Osteoblast (primary cell): ENCODE measurements around the gene BAIAP3. TPM values are rescaled to one million over a fixed set of nuclear protein-coding genes. Genes with fewer than 3 reads are reported as not detected.

Experiments
- DNase-seq: peaks from one replicate; pipeline ENCODE4 v3.0.0; 2011; ENCODE audit warnings: low spot score, mixed read lengths; ENCODE audit not compliant: insufficient read length; ENCODE audit errors: missing footprints
- H2AFZ ChIP-seq: 2 replicates; pipeline ENCODE4 v1.6.0; 2011; ENCODE audit warnings: mild to moderate bottlenecking, low read length
- H3K27ac ChIP-seq: 2 replicates; pipeline ENCODE4 v1.5.1; 2011; ENCODE audit warnings: mild to moderate bottlenecking, low read depth, low read length, moderate library complexity
- H3K27me3 ChIP-seq: 2 replicates; pipeline ENCODE4 v1.6.0; 2012; ENCODE audit warnings: mild to moderate bottlenecking, control low read depth, inconsistent platforms, low read length, moderate library complexity; ENCODE audit not compliant: insufficient read depth
- H3K36me3 ChIP-seq: 2 replicates; pipeline ENCODE4 v1.5.1; 2011; ENCODE audit warnings: mild to moderate bottlenecking, low read length, control low read depth, moderate library complexity; ENCODE audit not compliant: insufficient read depth
- H3K4me1 ChIP-seq: 2 replicates; pipeline ENCODE4 v1.5.1; 2011; ENCODE audit warnings: mild to moderate bottlenecking, low read length, control low read depth, moderate library complexity; ENCODE audit not compliant: insufficient read depth
- H3K4me2 ChIP-seq: 2 replicates; pipeline ENCODE4 v1.6.0; 2011; ENCODE audit warnings: mild to moderate bottlenecking, low read length; ENCODE audit not compliant: insufficient read depth
- H3K4me3 ChIP-seq: fragments of 200-600 bp; sonication (generic); 3 replicates; pipeline ENCODE4 v1.5.1; 2012; ENCODE audit warnings: mild to moderate bottlenecking, low read length, inconsistent platforms; ENCODE audit not compliant: insufficient read depth
- H3K79me2 ChIP-seq: 2 replicates; pipeline ENCODE4 v1.6.0; 2012; ENCODE audit warnings: mild to moderate bottlenecking, low read length, control low read depth, inconsistent platforms; ENCODE audit not compliant: insufficient read depth
- H3K9me3 ChIP-seq: 2 replicates; pipeline ENCODE4 v1.5.1; 2011; ENCODE audit warnings: low read depth, low read length, control low read depth
- H4K20me1 ChIP-seq: 2 replicates; pipeline ENCODE4 v1.6.0; 2012; ENCODE audit warnings: mild to moderate bottlenecking, low read length, control low read depth; ENCODE audit not compliant: insufficient read depth
- total RNA-seq: library from RNA; depleted of rRNA; stranded (reverse); fragments of >200 nt; gene quantifications from 2 replicates; pipeline ENCODE4 v1.2.3, GENCODE V29; 2012
- TF ChIP-seq, protein P1 (sequence below): IDR thresholded peaks from 2 replicates; pipeline ENCODE4 v1.5.1; 2011; ENCODE audit warnings: mild to moderate bottlenecking, low read depth, low read length, moderate library complexity; ENCODE audit errors: extremely low read depth

The BAIAP3 gene
- total RNA-seq, 1 donor, result under 0.01 TPM

DNA sequence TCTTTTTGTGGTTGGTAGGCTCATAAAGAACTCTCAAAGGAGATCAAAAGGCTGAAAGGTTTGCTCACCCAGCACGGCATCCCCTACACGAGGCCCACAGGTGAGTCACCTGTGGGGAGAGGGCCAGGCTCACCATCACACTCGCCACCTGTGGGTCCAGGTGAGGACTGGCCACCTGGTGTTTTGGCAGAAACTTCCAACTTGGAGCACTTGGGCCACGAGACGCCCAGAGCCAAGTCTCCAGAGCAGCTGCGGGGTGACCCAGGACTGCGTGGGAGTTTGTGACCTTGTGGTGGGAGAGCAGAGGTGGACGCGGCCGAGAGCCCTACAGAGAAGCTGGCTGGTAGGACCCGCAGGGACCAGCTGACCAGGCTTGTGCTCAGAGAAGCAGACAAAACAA is 29.4 kb downstream of the BAIAP3 start:
- no peaks in the 10 kb centered on the region for H3K9me3 ChIP-seq
- H3K4me3 ChIP-seq, result no peak overlapping the region
- peaks cover 24% of the 10 kb centered on the region for H4K20me1 ChIP-seq
- H3K27me3 ChIP-seq, result no peaks in the 10 kb centered on the region
- H2AFZ ChIP-seq, result no peak overlapping the region
- DNase-seq, result no peak
- peaks cover 51% of the 10 kb centered on the region for H3K79me2 ChIP-seq
- TF ChIP-seq, protein P1, sequence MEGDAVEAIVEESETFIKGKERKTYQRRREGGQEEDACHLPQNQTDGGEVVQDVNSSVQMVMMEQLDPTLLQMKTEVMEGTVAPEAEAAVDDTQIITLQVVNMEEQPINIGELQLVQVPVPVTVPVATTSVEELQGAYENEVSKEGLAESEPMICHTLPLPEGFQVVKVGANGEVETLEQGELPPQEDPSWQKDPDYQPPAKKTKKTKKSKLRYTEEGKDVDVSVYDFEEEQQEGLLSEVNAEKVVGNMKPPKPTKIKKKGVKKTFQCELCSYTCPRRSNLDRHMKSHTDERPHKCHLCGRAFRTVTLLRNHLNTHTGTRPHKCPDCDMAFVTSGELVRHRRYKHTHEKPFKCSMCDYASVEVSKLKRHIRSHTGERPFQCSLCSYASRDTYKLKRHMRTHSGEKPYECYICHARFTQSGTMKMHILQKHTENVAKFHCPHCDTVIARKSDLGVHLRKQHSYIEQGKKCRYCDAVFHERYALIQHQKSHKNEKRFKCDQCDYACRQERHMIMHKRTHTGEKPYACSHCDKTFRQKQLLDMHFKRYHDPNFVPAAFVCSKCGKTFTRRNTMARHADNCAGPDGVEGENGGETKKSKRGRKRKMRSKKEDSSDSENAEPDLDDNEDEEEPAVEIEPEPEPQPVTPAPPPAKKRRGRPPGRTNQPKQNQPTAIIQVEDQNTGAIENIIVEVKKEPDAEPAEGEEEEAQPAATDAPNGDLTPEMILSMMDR, result no peak
- H3K36me3 ChIP-seq, result peaks cover 42% of the 10 kb centered on the region
- no peaks in the 10 kb centered on the region for H3K4me1 ChIP-seq
- no peak overlapping the region for H3K4me2 ChIP-seq
- no peak overlapping the region for H3K27ac ChIP-seq

GRCh38 chr16:1363501-1364041 is 30.1 kb downstream of the BAIAP3 start:
- peak; percentile 97 for DNase-seq
- no peak overlapping the region for H3K4me3 ChIP-seq
- H3K9me3 ChIP-seq, result no peaks in the 10 kb centered on the region
- no peaks in the 10 kb centered on the region for H3K27me3 ChIP-seq
- H3K36me3 ChIP-seq, result peaks cover 42% of the 10 kb centered on the region
- TF ChIP-seq, protein P1, result peak; percentile 67
- H2AFZ ChIP-seq, result no peak overlapping the region
- H4K20me1 ChIP-seq, result peaks cover 24% of the 10 kb centered on the region
- H3K27ac ChIP-seq, result no peak overlapping the region
- peaks cover 44% of the 10 kb centered on the region for H3K79me2 ChIP-seq
- H3K4me1 ChIP-seq, result no peaks in the 10 kb centered on the region
- no peak overlapping the region for H3K4me2 ChIP-seq

DNA sequence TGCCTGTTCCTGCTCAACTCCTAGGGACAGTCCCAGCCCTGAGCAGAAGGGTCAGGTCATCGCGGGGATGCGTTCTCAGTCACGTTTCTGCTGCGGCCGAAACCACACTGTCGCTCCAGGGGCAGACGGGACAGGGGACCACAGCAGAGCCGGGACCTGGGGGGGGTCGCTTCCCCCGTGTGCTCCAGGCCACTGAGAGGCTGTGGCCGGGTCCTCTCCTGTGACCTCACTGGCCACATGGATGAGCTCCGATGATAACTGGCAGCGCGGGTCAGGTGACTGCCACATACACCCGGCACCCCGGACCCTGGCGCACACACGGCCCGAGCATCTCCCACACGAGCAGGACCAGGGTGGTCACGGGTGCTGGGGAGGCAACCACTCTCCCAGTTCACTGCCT is 31.1 kb downstream of the BAIAP3 start:
- peaks cover 24% of the 10 kb centered on the region for H4K20me1 ChIP-seq
- H3K4me1 ChIP-seq, result no peaks in the 10 kb centered on the region
- no peak overlapping the region for H3K4me2 ChIP-seq
- H3K4me3 ChIP-seq, result no peak overlapping the region
- no peak overlapping the region for H2AFZ ChIP-seq
- DNase-seq, result no peak
- H3K9me3 ChIP-seq, result no peaks in the 10 kb centered on the region
- peaks cover 42% of the 10 kb centered on the region for H3K36me3 ChIP-seq
- peaks cover 34% of the 10 kb centered on the region for H3K79me2 ChIP-seq
- no peak overlapping the region for H3K27ac ChIP-seq
- no peaks in the 10 kb centered on the region for H3K27me3 ChIP-seq
- TF ChIP-seq, protein P1, result no peak

- Histone ChIP-seq H3K4me1 (no peaks in the 10 kb centered on the region), H3K79me2 (peaks cover 17% of the 10 kb centered on the region), H3K9me3 (no peaks in the 10 kb centered on the region), H3K27me3 (no peaks in the 10 kb centered on the region), H3K36me3 (peaks cover 42% of the 10 kb centered on the region), H3K4me3 (no peak overlapping the region), H2AFZ (no peak overlapping the region), H3K4me2 (no peak overlapping the region), H4K20me1 (peaks cover 20% of the 10 kb centered on the region), H3K27ac (no peak overlapping the region)
- TF ChIP-seq, protein P1, result no peak
- DNase-seq, result no peak
Observed at GRCh38 chr16:1366060-1366711, 32.7 kb downstream of the BAIAP3 start.
